ENCODE data around the gene CDH26.

Gene CDH26

GRCh38 chr20:59958123-59958522 is at the start of gene CDH26:
Gene CDH26 (plus strand): TSS chr20:59958423. CDS start chr20:59958727, 304 bp downstream.
- no peak for DNase-seq

GRCh38 chr20:59908855-59909254 is 49.4 kb upstream of the CDH26 start:
- DNase-seq: no peak

GRCh38 chr20:59911041-59911440 is 47.2 kb upstream of the CDH26 start:
- DNase-seq: no peak

- no peak for DNase-seq
Observed at GRCh38 chr20:59912609-59913008, 45.6 kb upstream of the CDH26 start.

GRCh38 chr20:59920944-59921343 is 37.3 kb upstream of the CDH26 start:
- no peak for DNase-seq

GRCh38 chr20:59923514-59923913 is 34.7 kb upstream of the CDH26 start:
- DNase-seq: no peak

- DNase-seq: no peak
Observed at GRCh38 chr20:59925359-59925758, 32.9 kb upstream of the CDH26 start.

GRCh38 chr20:59925899-59926298 is 32.3 kb upstream of the CDH26 start:
- no peak for DNase-seq

- no peak for DNase-seq
Observed at GRCh38 chr20:59931511-59932312, 26.5 kb upstream of the CDH26 start.

GRCh38 chr20:59932616-59933295 is 25.5 kb upstream of the CDH26 start:
- no peak for DNase-seq

GRCh38 chr20:59933296-59933848 is 24.9 kb upstream of the CDH26 start, which contains the start of gene SYCP2:
Gene SYCP2 (minus strand): TSS chr20:59933637. CDS start chr20:59922413, 11,224 bp downstream.
- DNase-seq: no peak

- DNase-seq: peak; percentile 13 to 14
Observed at GRCh38 chr20:59933849-59934585, 24.2 kb upstream of the CDH26 start.

- no peak for DNase-seq
Observed at GRCh38 chr20:59935457-59936185, 22.6 kb upstream of the CDH26 start.

- DNase-seq: no peak
Observed at GRCh38 chr20:59936409-59936808, 21.8 kb upstream of the CDH26 start.

- DNase-seq: peak; percentile 56 to 68
Observed at GRCh38 chr20:59937150-59937549, 21.1 kb upstream of the CDH26 start.

GRCh38 chr20:59938221-59938620 is 20.0 kb upstream of the CDH26 start:
- no peak for DNase-seq

GRCh38 chr20:59938696-59939051 is 19.5 kb upstream of the CDH26 start:
- peak in 1 of 2 experiments; percentile 10 for DNase-seq

GRCh38 chr20:59939052-59939878 is 19.0 kb upstream of the CDH26 start:
- DNase-seq: no peak

GRCh38 chr20:59939879-59940128 is 18.4 kb upstream of the CDH26 start:
- DNase-seq: no peak

GRCh38 chr20:59940129-59940955 is 17.9 kb upstream of the CDH26 start, which contains the start of the genes FAM217B and PPP1R3D:
Gene FAM217B (plus strand): TSS chr20:59940389. CDS start chr20:59943944, 3,555 bp downstream.
Gene PPP1R3D (minus strand): TSS chr20:59940305. CDS start chr20:59939931, 374 bp downstream.
- peak; percentile 90 to 91 for DNase-seq

- no peak for DNase-seq
Observed at GRCh38 chr20:59940956-59941294, 17.3 kb upstream of the CDH26 start.
